ENCODE results near the gene SLC12A1. TPM values are rescaled to one million over a fixed set of nuclear protein-coding genes. Genes with fewer than 3 reads are reported as not detected.

The SLC12A1 gene
- total and polyA plus RNA-seq, 2 experiments from 2014 or later: 0.57 to 0.59 TPM

DNA sequence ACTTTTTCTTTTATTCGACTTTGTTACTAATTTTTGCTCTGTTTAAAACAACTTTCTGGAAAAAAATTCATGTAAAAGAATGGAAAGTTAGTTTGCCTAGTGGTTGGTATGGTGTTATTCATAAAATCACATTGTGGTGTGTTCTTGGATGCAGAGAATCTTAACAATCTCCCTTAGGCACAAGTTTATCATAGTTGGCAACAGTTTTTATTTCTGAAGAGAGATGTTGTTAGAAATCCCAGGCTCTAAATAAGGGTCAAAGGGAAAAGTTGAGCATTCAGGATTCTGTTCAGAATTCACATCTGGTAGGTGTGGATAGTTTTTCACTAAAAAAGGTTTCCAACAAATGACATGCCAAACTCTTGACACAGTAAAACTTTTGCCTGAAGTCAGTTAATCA, 131.5 kb downstream of the SLC12A1 start:
- no peak for TF ChIP-seq JUNB (IDR thresholded peaks at IDR 0.05; ENCODE audit: unreplicated experiment)
- TF ChIP-seq, protein P1, sequence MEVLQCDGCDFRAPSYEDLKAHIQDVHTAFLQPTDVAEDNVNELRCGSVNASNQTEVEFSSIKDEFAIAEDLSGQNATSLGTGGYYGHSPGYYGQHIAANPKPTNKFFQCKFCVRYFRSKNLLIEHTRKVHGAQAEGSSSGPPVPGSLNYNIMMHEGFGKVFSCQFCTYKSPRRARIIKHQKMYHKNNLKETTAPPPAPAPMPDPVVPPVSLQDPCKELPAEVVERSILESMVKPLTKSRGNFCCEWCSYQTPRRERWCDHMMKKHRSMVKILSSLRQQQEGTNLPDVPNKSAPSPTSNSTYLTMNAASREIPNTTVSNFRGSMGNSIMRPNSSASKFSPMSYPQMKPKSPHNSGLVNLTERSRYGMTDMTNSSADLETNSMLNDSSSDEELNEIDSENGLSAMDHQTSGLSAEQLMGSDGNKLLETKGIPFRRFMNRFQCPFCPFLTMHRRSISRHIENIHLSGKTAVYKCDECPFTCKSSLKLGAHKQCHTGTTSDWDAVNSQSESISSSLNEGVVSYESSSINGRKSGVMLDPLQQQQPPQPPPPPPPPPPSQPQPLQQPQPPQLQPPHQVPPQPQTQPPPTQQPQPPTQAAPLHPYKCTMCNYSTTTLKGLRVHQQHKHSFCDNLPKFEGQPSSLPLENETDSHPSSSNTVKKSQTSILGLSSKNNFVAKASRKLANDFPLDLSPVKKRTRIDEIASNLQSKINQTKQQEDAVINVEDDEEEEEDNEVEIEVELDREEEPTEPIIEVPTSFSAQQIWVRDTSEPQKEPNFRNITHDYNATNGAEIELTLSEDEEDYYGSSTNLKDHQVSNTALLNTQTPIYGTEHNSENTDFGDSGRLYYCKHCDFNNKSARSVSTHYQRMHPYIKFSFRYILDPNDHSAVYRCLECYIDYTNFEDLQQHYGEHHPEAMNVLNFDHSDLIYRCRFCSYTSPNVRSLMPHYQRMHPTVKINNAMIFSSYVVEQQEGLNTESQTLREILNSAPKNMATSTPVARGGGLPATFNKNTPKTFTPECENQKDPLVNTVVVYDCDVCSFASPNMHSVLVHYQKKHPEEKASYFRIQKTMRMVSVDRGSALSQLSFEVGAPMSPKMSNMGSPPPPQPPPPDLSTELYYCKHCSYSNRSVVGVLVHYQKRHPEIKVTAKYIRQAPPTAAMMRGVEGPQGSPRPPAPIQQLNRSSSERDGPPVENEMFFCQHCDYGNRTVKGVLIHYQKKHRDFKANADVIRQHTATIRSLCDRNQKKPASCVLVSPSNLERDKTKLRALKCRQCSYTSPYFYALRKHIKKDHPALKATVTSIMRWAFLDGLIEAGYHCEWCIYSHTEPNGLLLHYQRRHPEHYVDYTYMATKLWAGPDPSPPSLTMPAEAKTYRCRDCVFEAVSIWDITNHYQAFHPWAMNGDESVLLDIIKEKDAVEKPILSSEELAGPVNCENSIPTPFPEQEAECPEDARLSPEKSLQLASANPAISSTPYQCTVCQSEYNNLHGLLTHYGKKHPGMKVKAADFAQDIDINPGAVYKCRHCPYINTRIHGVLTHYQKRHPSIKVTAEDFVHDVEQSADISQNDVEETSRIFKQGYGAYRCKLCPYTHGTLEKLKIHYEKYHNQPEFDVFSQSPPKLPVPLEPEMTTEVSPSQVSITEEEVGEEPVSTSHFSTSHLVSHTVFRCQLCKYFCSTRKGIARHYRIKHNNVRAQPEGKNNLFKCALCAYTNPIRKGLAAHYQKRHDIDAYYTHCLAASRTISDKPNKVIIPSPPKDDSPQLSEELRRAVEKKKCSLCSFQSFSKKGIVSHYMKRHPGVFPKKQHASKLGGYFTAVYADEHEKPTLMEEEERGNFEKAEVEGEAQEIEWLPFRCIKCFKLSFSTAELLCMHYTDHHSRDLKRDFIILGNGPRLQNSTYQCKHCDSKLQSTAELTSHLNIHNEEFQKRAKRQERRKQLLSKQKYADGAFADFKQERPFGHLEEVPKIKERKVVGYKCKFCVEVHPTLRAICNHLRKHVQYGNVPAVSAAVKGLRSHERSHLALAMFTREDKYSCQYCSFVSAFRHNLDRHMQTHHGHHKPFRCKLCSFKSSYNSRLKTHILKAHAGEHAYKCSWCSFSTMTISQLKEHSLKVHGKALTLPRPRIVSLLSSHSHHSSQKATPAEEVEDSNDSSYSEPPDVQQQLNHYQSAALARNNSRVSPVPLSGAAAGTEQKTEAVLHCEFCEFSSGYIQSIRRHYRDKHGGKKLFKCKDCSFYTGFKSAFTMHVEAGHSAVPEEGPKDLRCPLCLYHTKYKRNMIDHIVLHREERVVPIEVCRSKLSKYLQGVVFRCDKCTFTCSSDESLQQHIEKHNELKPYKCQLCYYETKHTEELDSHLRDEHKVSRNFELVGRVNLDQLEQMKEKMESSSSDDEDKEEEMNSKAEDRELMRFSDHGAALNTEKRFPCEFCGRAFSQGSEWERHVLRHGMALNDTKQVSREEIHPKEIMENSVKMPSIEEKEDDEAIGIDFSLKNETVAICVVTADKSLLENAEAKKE (CRISPR knock-in tag; IDR thresholded peaks at IDR 0.05): no peak
- TF ChIP-seq POLR2AphosphoS5 (IDR thresholded peaks at IDR 0.05; ENCODE audit: low read depth): no peak
- TF ChIP-seq NANOG (IDR thresholded peaks at IDR 0.05; ENCODE audit: borderline replicate concordance): no peak
- no peak for TF ChIP-seq ZNF331 (CRISPR knock-in tag; IDR thresholded peaks at IDR 0.05; ENCODE audit: low read depth)
- Mint-ChIP-seq H3K27ac (no peak overlapping the region), H3K4me3 (no peak overlapping the region), H3K4me1 (peaks cover 27% of the 10 kb centered on the region), H3K36me3 (ENCODE audit: low read depth) (peaks cover 72% of the 10 kb centered on the region), H3K27me3 (ENCODE audit: insufficient read depth, low read depth, poor library complexity) (peaks cover 3% of the 10 kb centered on the region), H3K9me3 (no peaks in the 10 kb centered on the region)
- Histone ChIP-seq H3K36me3 (ENCODE audit: insufficient read depth) (peaks cover 36% of the 10 kb centered on the region; the same call in 1 of the 2 replicates), H3K4me3 (no peak overlapping the region), H3K4me1 (ENCODE audit: insufficient read depth) (peaks cover 13% of the 10 kb centered on the region), H2AFZ (no peak overlapping the region), H3K4me2 (no peak overlapping the region), H3F3A (replicated peaks; ENCODE audit: low read depth) (no peaks in the 10 kb centered on the region), H3K79me2 (replicated peaks; ENCODE audit: insufficient read depth) (peaks cover 14% of the 10 kb centered on the region), H3K9me2 (ENCODE audit: insufficient read depth) (no peaks in the 10 kb centered on the region), H4K20me1 (replicated peaks; ENCODE audit: insufficient read depth) (peaks cover 6% of the 10 kb centered on the region), H3K27me3 (ENCODE audit: insufficient read depth) (no peaks in the 10 kb centered on the region), H3K27ac (ENCODE audit: low read depth) (no peak overlapping the region)
- DNase-seq (ENCODE audit: low spot score) (no peak), ATAC-seq (no peak)

DNA sequence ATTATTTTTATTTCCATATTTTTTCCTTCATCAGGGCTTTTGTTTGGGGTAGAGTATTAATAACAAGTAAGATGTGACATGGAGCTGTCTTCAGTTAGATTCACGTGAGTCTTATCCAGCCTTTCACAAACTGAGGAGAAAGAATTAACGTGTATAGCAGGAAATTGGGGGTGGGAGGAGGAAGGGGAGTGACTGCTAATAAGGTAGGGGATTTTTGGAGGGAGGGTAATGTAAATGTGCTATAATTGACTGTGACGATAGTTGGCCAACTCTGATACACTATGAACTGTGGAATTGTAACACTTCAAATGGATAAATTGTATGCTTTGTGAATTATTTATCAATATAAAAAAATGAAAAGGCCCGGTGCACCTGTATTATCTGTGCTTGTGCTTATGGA, 134.0 kb downstream of the SLC12A1 start:
- DNase-seq (ENCODE audit: low spot score): no peak
- no peak overlapping the region for H3K4me2 ChIP-seq
- H3K4me3 Mint-ChIP-seq: no peak overlapping the region
- H3K79me2 ChIP-seq (replicated peaks; ENCODE audit: insufficient read depth): no peaks in the 10 kb centered on the region; the same call in 1 of the 2 replicates
- no peaks in the 10 kb centered on the region for H3K27me3 ChIP-seq (ENCODE audit: insufficient read depth)
- H3K4me1 ChIP-seq (ENCODE audit: insufficient read depth): no peaks in the 10 kb centered on the region
- ATAC-seq: no peak
- peaks cover 30% of the 10 kb centered on the region; the same call in 1 of the 2 replicates for H3K36me3 ChIP-seq (ENCODE audit: insufficient read depth)
- H3K4me3 ChIP-seq: no peak overlapping the region
- H3K36me3 Mint-ChIP-seq (ENCODE audit: low read depth): peaks cover 65% of the 10 kb centered on the region
- H3K27me3 Mint-ChIP-seq (ENCODE audit: insufficient read depth, low read depth, poor library complexity): peaks cover 3% of the 10 kb centered on the region
- H3K4me1 Mint-ChIP-seq: peaks cover 6% of the 10 kb centered on the region; the same call in 1 of the 3 replicates
- H2AFZ ChIP-seq: no peak overlapping the region
- TF ChIP-seq, protein P2, sequence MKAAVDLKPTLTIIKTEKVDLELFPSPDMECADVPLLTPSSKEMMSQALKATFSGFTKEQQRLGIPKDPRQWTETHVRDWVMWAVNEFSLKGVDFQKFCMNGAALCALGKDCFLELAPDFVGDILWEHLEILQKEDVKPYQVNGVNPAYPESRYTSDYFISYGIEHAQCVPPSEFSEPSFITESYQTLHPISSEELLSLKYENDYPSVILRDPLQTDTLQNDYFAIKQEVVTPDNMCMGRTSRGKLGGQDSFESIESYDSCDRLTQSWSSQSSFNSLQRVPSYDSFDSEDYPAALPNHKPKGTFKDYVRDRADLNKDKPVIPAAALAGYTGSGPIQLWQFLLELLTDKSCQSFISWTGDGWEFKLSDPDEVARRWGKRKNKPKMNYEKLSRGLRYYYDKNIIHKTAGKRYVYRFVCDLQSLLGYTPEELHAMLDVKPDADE (IDR thresholded peaks at IDR 0.05): no peak
- no peaks in the 10 kb centered on the region for H3K9me3 Mint-ChIP-seq
- peak overlapping the region; percentile 27; the same call in 1 of the 2 replicates for H3K27ac Mint-ChIP-seq
- peaks cover 9% of the 10 kb centered on the region; the same call in 1 of the 2 replicates for H4K20me1 ChIP-seq (replicated peaks; ENCODE audit: insufficient read depth)
- H3F3A ChIP-seq (replicated peaks; ENCODE audit: low read depth): no peaks in the 10 kb centered on the region
- H3K27ac ChIP-seq (ENCODE audit: low read depth): 0 out of 2 replicates have a peak overlapping the region, but pooled peaks have one; percentile 11
- H3K9me2 ChIP-seq (ENCODE audit: insufficient read depth): no peaks in the 10 kb centered on the region

Measured in GM23338 (cell line).